Hepatocyte (in vitro differentiated cells): ENCODE measurements around the gene MACROD2. TPM values are rescaled to one million over a fixed set of nuclear protein-coding genes. Genes with fewer than 3 reads are reported as not detected.

Experiments used
- DNase-seq: peaks from one replicate; pipeline ENCODE4 v3.0.0-alpha.2; 2016; ENCODE audit warnings: low spot score
- H2AFZ ChIP-seq: fragments of 200-600 bp; sonication (generic); 2 replicates; pipeline ENCODE4 v1.6.0; 2016; ENCODE audit warnings: antibody characterized with exemption, mild to moderate bottlenecking
- H3K27ac ChIP-seq: fragments of 200-600 bp; sonication (generic); 2 replicates; pipeline ENCODE4 v1.5.1; 2016; ENCODE audit warnings: mild to moderate bottlenecking
- H3K27me3 ChIP-seq: fragments of 200-600 bp; sonication (generic); 2 replicates; pipeline ENCODE4 v1.6.1; 2016
- H3K36me3 ChIP-seq: fragments of 200-600 bp; sonication (generic); replicated peaks from 2 replicates; pipeline ENCODE4 v1.5.1; 2016; ENCODE audit warnings: low read depth; ENCODE audit not compliant: insufficient read depth
- H3K4me1 ChIP-seq: fragments of 200-600 bp; sonication (generic); 2 replicates; pipeline ENCODE4 v1.5.1; 2016; ENCODE audit warnings: mild to moderate bottlenecking, moderate library complexity; ENCODE audit not compliant: insufficient read depth
- H3K4me2 ChIP-seq: fragments of 200-600 bp; sonication (generic); 2 replicates; pipeline ENCODE4 v1.6.0; 2016
- H3K4me3 ChIP-seq: fragments of 200-600 bp; sonication (generic); 2 replicates; pipeline ENCODE4 v1.5.1; 2016; ENCODE audit warnings: mild to moderate bottlenecking
- H3K79me2 ChIP-seq: fragments of 200-600 bp; sonication (generic); 2 replicates; pipeline ENCODE4 v1.6.0; 2017; ENCODE audit warnings: mild to moderate bottlenecking
- H3K9me2 ChIP-seq: fragments of 200-600 bp; sonication (generic); replicated peaks from 2 replicates; pipeline ENCODE4 v1.6.0; 2017; ENCODE audit warnings: mild to moderate bottlenecking; ENCODE audit not compliant: insufficient read depth
- H3K9me3 ChIP-seq: fragments of 200-600 bp; sonication (generic); 2 replicates; pipeline ENCODE4 v1.5.1; 2016; ENCODE audit warnings: low read depth, mild to moderate bottlenecking
- H4K20me1 ChIP-seq: fragments of 200-600 bp; sonication (generic); 2 replicates; pipeline ENCODE4 v1.6.0; 2016; ENCODE audit warnings: mild to moderate bottlenecking; ENCODE audit not compliant: insufficient read depth, poor library complexity, severe bottlenecking
- EZH2 ChIP-seq: fragments of 200-600 bp; sonication (generic); IDR thresholded peaks from 2 replicates; pipeline ENCODE4 v1.6.1; 2016; ENCODE audit warnings: antibody characterized with exemption, mild to moderate bottlenecking, borderline replicate concordance
- EZH2phosphoT487 ChIP-seq: fragments of 200-600 bp; sonication (generic); IDR thresholded peaks from one replicate; pipeline ENCODE4 v1.6.1; 2018; ENCODE audit warnings: antibody characterized with exemption, mild to moderate bottlenecking, low read depth, moderate library complexity; ENCODE audit not compliant: unreplicated experiment, severe bottlenecking
- WGBS: methylation state at CpG from one replicate; pipeline ENCODE4 v1.1.6; 2016; ENCODE audit warnings: low lambda C conversion rate; ENCODE audit errors: missing lambda C conversion rate; 5-methylcytosine and 5-hydroxymethylcytosine counted together
- polyA plus RNA-seq: library from polyadenylated mRNA; unstranded; fragments of >200 nt; fragmentation: Nextera tagmentation; extraction: Ambion mirVana; gene quantifications from 2 replicates; pipeline ENCODE4 v1.2.1, GENCODE V29; 2016
- total RNA-seq: library from RNA; depleted of rRNA; stranded (reverse); fragments of >200 nt; gene quantifications from 2 replicates; pipeline ENCODE4 v1.2.3, GENCODE V29; 2014
- TF ChIP-seq, protein P1 (sequence below): fragments of 200-600 bp; sonication (generic); IDR thresholded peaks from 2 replicates; pipeline ENCODE4 v1.5.1; 2016; ENCODE audit warnings: antibody characterized with exemption, mild to moderate bottlenecking; ENCODE audit not compliant: poor library complexity

Gene MACROD2
- total and polyA plus RNA-seq, 2 experiments from 2014 or later: 2.4 to 3.1 TPM

DNA sequence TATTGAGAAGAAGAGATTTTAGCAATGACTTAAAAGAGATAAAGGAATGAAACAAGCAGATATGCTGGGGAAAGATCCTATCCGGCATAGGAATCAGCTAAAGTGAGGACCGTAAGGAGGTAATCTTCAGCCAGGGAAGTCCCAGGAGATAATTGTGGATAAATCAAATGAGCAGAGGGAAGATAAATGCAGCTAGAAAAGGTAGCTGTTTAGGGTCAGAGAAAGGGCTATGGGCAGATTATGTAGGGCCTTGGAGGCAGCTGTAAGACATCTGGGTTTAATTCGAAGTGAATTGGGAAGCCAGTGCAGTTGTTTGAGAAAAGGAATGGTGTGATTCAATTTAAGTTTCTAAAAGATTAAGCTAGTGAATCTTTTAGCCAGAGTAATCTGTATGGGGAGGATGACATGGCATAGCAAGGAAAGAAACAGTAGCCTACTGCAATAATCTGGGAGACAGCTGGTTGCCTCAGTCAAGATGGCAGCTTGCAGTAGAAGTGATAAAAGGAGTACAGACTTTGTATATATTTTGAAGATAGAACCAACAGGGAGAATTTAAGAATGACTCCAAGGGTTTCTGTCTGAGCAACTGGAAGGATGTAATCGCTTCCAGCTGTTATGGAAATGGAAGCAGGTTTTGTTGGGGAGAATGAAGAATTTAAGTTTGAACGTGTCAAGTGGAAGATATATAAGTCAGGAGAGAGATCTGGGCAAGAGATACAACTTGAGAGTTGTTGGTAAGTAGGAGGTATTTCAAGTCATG is 894.4 kb downstream of the MACROD2 start:
- WGBS: 61% methylated on average over 5 of the region's 5 CpGs
- Histone ChIP-seq H3K4me2 (no peak overlapping the region), H3K27ac (no peak overlapping the region), H2AFZ (no peak overlapping the region), H3K9me3 (no peaks in the 10 kb centered on the region), H3K36me3 (no peaks in the 10 kb centered on the region), H3K79me2 (no peaks in the 10 kb centered on the region), H3K27me3 (no peaks in the 10 kb centered on the region), H3K4me3 (no peak overlapping the region), H4K20me1 (no peaks in the 10 kb centered on the region), H3K4me1 (peaks cover 5% of the 10 kb centered on the region), H3K9me2 (no peaks in the 10 kb centered on the region)
- TF ChIP-seq, protein P1, sequence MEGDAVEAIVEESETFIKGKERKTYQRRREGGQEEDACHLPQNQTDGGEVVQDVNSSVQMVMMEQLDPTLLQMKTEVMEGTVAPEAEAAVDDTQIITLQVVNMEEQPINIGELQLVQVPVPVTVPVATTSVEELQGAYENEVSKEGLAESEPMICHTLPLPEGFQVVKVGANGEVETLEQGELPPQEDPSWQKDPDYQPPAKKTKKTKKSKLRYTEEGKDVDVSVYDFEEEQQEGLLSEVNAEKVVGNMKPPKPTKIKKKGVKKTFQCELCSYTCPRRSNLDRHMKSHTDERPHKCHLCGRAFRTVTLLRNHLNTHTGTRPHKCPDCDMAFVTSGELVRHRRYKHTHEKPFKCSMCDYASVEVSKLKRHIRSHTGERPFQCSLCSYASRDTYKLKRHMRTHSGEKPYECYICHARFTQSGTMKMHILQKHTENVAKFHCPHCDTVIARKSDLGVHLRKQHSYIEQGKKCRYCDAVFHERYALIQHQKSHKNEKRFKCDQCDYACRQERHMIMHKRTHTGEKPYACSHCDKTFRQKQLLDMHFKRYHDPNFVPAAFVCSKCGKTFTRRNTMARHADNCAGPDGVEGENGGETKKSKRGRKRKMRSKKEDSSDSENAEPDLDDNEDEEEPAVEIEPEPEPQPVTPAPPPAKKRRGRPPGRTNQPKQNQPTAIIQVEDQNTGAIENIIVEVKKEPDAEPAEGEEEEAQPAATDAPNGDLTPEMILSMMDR: no peak
- no peak for TF ChIP-seq EZH2
- TF ChIP-seq EZH2phosphoT487: no peak
- no peak for DNase-seq

DNA sequence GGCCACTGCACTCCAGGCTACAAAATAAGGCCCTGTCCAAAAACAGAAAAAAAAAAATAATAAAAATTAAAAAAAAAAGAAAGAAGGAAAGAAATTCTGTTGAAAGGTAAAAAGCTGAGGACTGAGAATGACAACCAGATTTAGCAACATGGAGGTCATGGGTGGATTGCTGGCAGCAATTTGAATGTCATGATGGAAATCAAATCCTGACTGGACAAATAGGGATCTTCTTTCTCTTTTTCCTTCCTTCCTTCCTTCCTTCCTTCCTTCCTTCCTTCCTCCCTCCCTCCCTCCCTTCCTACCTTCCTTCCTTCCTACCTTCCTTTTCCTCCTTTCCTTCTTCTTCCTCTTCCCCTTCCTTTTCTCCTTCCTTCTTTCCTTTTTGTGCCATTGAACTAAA is 895.4 kb downstream of the MACROD2 start:
- TF ChIP-seq EZH2 (no peak), EZH2phosphoT487 (no peak)
- TF ChIP-seq, protein P1: no peak
- no peak overlapping the region for H3K4me2 ChIP-seq
- no peak overlapping the region for H2AFZ ChIP-seq
- no peaks in the 10 kb centered on the region for H3K79me2 ChIP-seq
- H3K9me2 ChIP-seq: no peaks in the 10 kb centered on the region
- no peaks in the 10 kb centered on the region for H4K20me1 ChIP-seq
- no peak overlapping the region for H3K27ac ChIP-seq
- no peak for DNase-seq
- no peak overlapping the region for H3K4me3 ChIP-seq
- no peaks in the 10 kb centered on the region for H3K27me3 ChIP-seq
- H3K36me3 ChIP-seq: no peaks in the 10 kb centered on the region
- no peaks in the 10 kb centered on the region for H3K9me3 ChIP-seq
- H3K4me1 ChIP-seq: peaks cover 5% of the 10 kb centered on the region

DNA sequence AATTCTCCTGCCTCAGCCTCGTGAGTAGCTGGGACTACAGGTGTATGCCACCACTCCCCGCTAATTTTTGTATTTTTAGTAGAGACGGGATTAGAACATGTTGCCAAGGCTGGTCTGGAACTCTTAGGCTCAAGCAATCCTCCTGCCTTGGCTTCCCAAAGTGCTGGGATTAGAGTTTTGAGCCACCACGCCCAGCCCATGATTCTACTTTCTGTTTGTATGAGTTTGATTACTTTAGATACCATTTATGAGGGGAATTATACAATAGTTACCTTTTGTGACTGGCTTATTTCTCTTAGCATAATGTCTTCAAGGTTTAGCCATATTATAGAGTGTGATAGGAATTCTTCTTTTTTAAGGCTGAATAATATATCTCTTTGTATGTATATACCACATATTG is 897.5 kb downstream of the MACROD2 start:
- Histone ChIP-seq H2AFZ (no peak overlapping the region), H3K27ac (no peak overlapping the region), H3K27me3 (no peaks in the 10 kb centered on the region), H3K9me2 (no peaks in the 10 kb centered on the region), H3K4me2 (no peak overlapping the region), H3K4me1 (peaks cover 5% of the 10 kb centered on the region), H3K9me3 (no peaks in the 10 kb centered on the region), H4K20me1 (no peaks in the 10 kb centered on the region), H3K36me3 (no peaks in the 10 kb centered on the region), H3K79me2 (no peaks in the 10 kb centered on the region), H3K4me3 (no peak overlapping the region)
- no peak for DNase-seq
- WGBS: 91% methylated on average over 4 of the region's 4 CpGs
- TF ChIP-seq EZH2phosphoT487 (no peak), EZH2 (no peak)
- TF ChIP-seq, protein P1: no peak

DNA sequence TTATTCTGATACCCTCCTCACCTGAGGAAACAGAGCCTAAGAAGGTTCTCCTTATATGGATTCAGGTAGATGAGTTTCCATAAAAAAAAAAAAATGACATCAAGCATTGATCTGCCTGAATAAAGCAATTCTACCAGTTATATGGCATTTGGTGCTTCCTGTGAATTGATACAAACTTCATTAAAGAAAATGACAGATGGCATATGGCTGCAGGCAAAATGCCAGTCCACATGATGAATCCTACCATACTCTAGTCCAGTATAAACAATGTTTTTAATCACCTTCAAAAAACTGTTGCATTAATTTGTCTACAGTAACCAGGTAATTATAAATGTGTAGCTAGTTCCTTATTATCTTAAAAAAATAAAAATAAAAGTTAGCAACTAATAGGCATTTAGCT is 901.3 kb downstream of the MACROD2 start:
- H3K79me2 ChIP-seq: no peaks in the 10 kb centered on the region
- no peaks in the 10 kb centered on the region for H3K36me3 ChIP-seq
- no peak overlapping the region for H2AFZ ChIP-seq
- no peak for DNase-seq
- no peak for TF ChIP-seq EZH2phosphoT487
- no peak for TF ChIP-seq EZH2
- TF ChIP-seq, protein P1: no peak
- no peaks in the 10 kb centered on the region for H3K9me2 ChIP-seq
- H4K20me1 ChIP-seq: no peaks in the 10 kb centered on the region
- no peaks in the 10 kb centered on the region for H3K27me3 ChIP-seq
- H3K27ac ChIP-seq: no peak overlapping the region
- H3K4me1 ChIP-seq: no peaks in the 10 kb centered on the region
- H3K4me2 ChIP-seq: no peak overlapping the region
- no peak overlapping the region for H3K4me3 ChIP-seq
- H3K9me3 ChIP-seq: no peaks in the 10 kb centered on the region
